ENCODE results near the gene RPL22.
A peak's percentile ranks its signal among the peaks of the same experiment; 100 is the strongest.

The RPL22 gene

GRCh38 chr1:6151291-6151822 is 48.0 kb downstream of the RPL22 start:
- no peaks in the 10 kb centered on the region for H3K36me3 ChIP-seq (ENCODE audit: control insufficient read depth in 1 of 2, insufficient read depth in 2 of 2, low read depth in 1 of 2, low read length in 2 of 2)
- H3K23ac ChIP-seq (ENCODE audit: low read length in 2 of 2) = peak overlapping the region in 1 of 2 experiments; percentile 16
- H2BK120ac ChIP-seq (ENCODE audit: low read depth, low read length) = no peak overlapping the region
- H3K27ac ChIP-seq (ENCODE audit: low read length, poor library complexity, severe bottlenecking) = no peak overlapping the region
- H2AFZ ChIP-seq (ENCODE audit: low read depth, low read length) = no peak overlapping the region
- no peak overlapping the region for H3K4me2 ChIP-seq (ENCODE audit: low read length, poor library complexity, severe bottlenecking)
- no peak overlapping the region for H2AK5ac ChIP-seq (ENCODE audit: low read length, severe bottlenecking)
- H2BK5ac ChIP-seq (ENCODE audit: low read depth, low read length, poor library complexity, severe bottlenecking) = no peak overlapping the region
- WGBS = 86% methylated on average over 6 of the region's 9 CpGs
- no peak overlapping the region for H3K4me3 ChIP-seq (ENCODE audit: insufficient read depth in 1 of 2, low read depth in 1 of 2, low read length in 2 of 2)
- no peak for DNase-seq
- H3K79me1 ChIP-seq (replicated peaks; ENCODE audit: low read length, poor library complexity, severe bottlenecking) = no peaks in the 10 kb centered on the region
- no peak overlapping the region for H3K9ac ChIP-seq (ENCODE audit: low read length)
- no peak overlapping the region for H3K14ac ChIP-seq (ENCODE audit: low read length in 2 of 2)
- no peak overlapping the region for H4K91ac ChIP-seq (ENCODE audit: low read length)
- H3K4ac ChIP-seq (ENCODE audit: low read depth in 1 of 2, low read length in 2 of 2) = no peak overlapping the region
- H2BK15ac ChIP-seq (ENCODE audit: low read depth, poor library complexity, severe bottlenecking) = no peak overlapping the region
- H4K8ac ChIP-seq (ENCODE audit: low read length) = no peak overlapping the region
- H3K18ac ChIP-seq (ENCODE audit: low read depth in 1 of 2, low read length in 2 of 2) = no peak overlapping the region
- peaks cover 5% of the 10 kb centered on the region for H3K4me1 ChIP-seq (ENCODE audit: control insufficient read depth, insufficient read depth, low read depth, low read length)
- H3K27me3 ChIP-seq (ENCODE audit: control insufficient read depth in 1 of 2, insufficient read depth in 1 of 2, low read length in 2 of 2) = peaks cover 56 to 63% of the 10 kb centered on the region in 2 experiments
- peaks cover 11% of the 10 kb centered on the region for H3K9me3 ChIP-seq (ENCODE audit: control insufficient read depth, low read length)
- no peak overlapping the region for H2BK12ac ChIP-seq (ENCODE audit: low read length in 2 of 2)

GRCh38 chr1:6150006-6150938 is 49.1 kb downstream of the RPL22 start:
- Histone ChIP-seq H3K27ac (ENCODE audit: low read length, poor library complexity, severe bottlenecking) (no peak overlapping the region), H3K23ac (ENCODE audit: low read length in 2 of 2) (no peak overlapping the region), H4K91ac (ENCODE audit: low read length) (no peak overlapping the region), H3K36me3 (ENCODE audit: control insufficient read depth in 1 of 2, insufficient read depth in 2 of 2, low read depth in 1 of 2, low read length in 2 of 2) (no peaks in the 10 kb centered on the region), H2BK120ac (ENCODE audit: low read depth, low read length) (no peak overlapping the region), H3K4me2 (ENCODE audit: low read length, poor library complexity, severe bottlenecking) (no peak overlapping the region), H3K18ac (ENCODE audit: low read depth in 1 of 2, low read length in 2 of 2) (no peak overlapping the region), H2BK5ac (ENCODE audit: low read depth, low read length, poor library complexity, severe bottlenecking) (no peak overlapping the region), H3K9me3 (ENCODE audit: control insufficient read depth, low read length) (peaks cover 11% of the 10 kb centered on the region), H4K8ac (ENCODE audit: low read length) (no peak overlapping the region), H3K27me3 (ENCODE audit: control insufficient read depth in 1 of 2, insufficient read depth in 1 of 2, low read length in 2 of 2) (peaks cover 61 to 73% of the 10 kb centered on the region in 2 experiments), H3K14ac (ENCODE audit: low read length in 2 of 2) (no peak overlapping the region), H3K9ac (ENCODE audit: low read length) (no peak overlapping the region), H3K4me3 (ENCODE audit: insufficient read depth in 1 of 2, low read depth in 1 of 2, low read length in 2 of 2) (no peak overlapping the region), H2AFZ (ENCODE audit: low read depth, low read length) (no peak overlapping the region), H2BK12ac (ENCODE audit: low read length in 2 of 2) (no peak overlapping the region), H3K79me1 (replicated peaks; ENCODE audit: low read length, poor library complexity, severe bottlenecking) (no peaks in the 10 kb centered on the region), H3K4me1 (ENCODE audit: control insufficient read depth, insufficient read depth, low read depth, low read length) (peaks cover 5% of the 10 kb centered on the region), H3K4ac (ENCODE audit: low read depth in 1 of 2, low read length in 2 of 2) (no peak overlapping the region), H2BK15ac (ENCODE audit: low read depth, poor library complexity, severe bottlenecking) (no peak overlapping the region), H2AK5ac (ENCODE audit: low read length, severe bottlenecking) (no peak overlapping the region)
- DNase-seq = no peak
- 74% methylated on average over 10 of the region's 11 CpGs for WGBS

GRCh38 chr1:6149597-6149996 is 49.8 kb downstream of the RPL22 start:
- H3K9ac ChIP-seq (ENCODE audit: low read length) = no peak overlapping the region
- H3K9me3 ChIP-seq (ENCODE audit: control insufficient read depth, low read length) = peaks cover 11% of the 10 kb centered on the region
- H3K4me3 ChIP-seq (ENCODE audit: insufficient read depth in 1 of 2, low read depth in 1 of 2, low read length in 2 of 2) = no peak overlapping the region
- no peak overlapping the region for H2BK5ac ChIP-seq (ENCODE audit: low read depth, low read length, poor library complexity, severe bottlenecking)
- no peak overlapping the region for H3K14ac ChIP-seq (ENCODE audit: low read length in 2 of 2)
- no peak overlapping the region for H3K27ac ChIP-seq (ENCODE audit: low read length, poor library complexity, severe bottlenecking)
- H2BK12ac ChIP-seq (ENCODE audit: low read length in 2 of 2) = no peak overlapping the region
- no peak overlapping the region for H4K91ac ChIP-seq (ENCODE audit: low read length)
- H3K27me3 ChIP-seq (ENCODE audit: control insufficient read depth in 1 of 2, insufficient read depth in 1 of 2, low read length in 2 of 2) = peaks cover 62 to 79% of the 10 kb centered on the region in 2 experiments
- H2BK15ac ChIP-seq (ENCODE audit: low read depth, poor library complexity, severe bottlenecking) = no peak overlapping the region
- no peak overlapping the region for H3K23ac ChIP-seq (ENCODE audit: low read length in 2 of 2)
- no peaks in the 10 kb centered on the region for H3K36me3 ChIP-seq (ENCODE audit: control insufficient read depth in 1 of 2, insufficient read depth in 2 of 2, low read depth in 1 of 2, low read length in 2 of 2)
- no peak overlapping the region for H4K8ac ChIP-seq (ENCODE audit: low read length)
- H3K79me1 ChIP-seq (replicated peaks; ENCODE audit: low read length, poor library complexity, severe bottlenecking) = no peaks in the 10 kb centered on the region
- no peak overlapping the region for H2BK120ac ChIP-seq (ENCODE audit: low read depth, low read length)
- H2AFZ ChIP-seq (ENCODE audit: low read depth, low read length) = no peak overlapping the region
- H3K4ac ChIP-seq (ENCODE audit: low read depth in 1 of 2, low read length in 2 of 2) = no peak overlapping the region
- H2AK5ac ChIP-seq (ENCODE audit: low read length, severe bottlenecking) = no peak overlapping the region
- 89% methylated on average over 1 of the region's 1 CpG for WGBS
- no peak overlapping the region for H3K4me2 ChIP-seq (ENCODE audit: low read length, poor library complexity, severe bottlenecking)
- peaks cover 5% of the 10 kb centered on the region for H3K4me1 ChIP-seq (ENCODE audit: control insufficient read depth, insufficient read depth, low read depth, low read length)
- H3K18ac ChIP-seq (ENCODE audit: low read depth in 1 of 2, low read length in 2 of 2) = no peak overlapping the region
- no peak for DNase-seq

GRCh38 chr1:6148497-6149241 is 50.7 kb downstream of the RPL22 start:
- no peak overlapping the region for H2BK5ac ChIP-seq (ENCODE audit: low read depth, low read length, poor library complexity, severe bottlenecking)
- peak overlapping the region in 1 of 2 experiments; percentile 20 for H3K14ac ChIP-seq (ENCODE audit: low read length in 2 of 2)
- H2AFZ ChIP-seq (ENCODE audit: low read depth, low read length) = no peak overlapping the region
- H3K27ac ChIP-seq (ENCODE audit: low read length, poor library complexity, severe bottlenecking) = no peak overlapping the region
- no peak overlapping the region for H2AK5ac ChIP-seq (ENCODE audit: low read length, severe bottlenecking)
- H2BK12ac ChIP-seq (ENCODE audit: low read length in 2 of 2) = no peak overlapping the region
- H4K91ac ChIP-seq (ENCODE audit: low read length) = no peak overlapping the region
- H3K4me1 ChIP-seq (ENCODE audit: control insufficient read depth, insufficient read depth, low read depth, low read length) = peaks cover 5% of the 10 kb centered on the region
- no peak overlapping the region for H3K4me3 ChIP-seq (ENCODE audit: insufficient read depth in 1 of 2, low read depth in 1 of 2, low read length in 2 of 2)
- H3K27me3 ChIP-seq (ENCODE audit: control insufficient read depth in 1 of 2, insufficient read depth in 1 of 2, low read length in 2 of 2) = peaks cover 62 to 84% of the 10 kb centered on the region in 2 experiments
- no peak overlapping the region for H2BK15ac ChIP-seq (ENCODE audit: low read depth, poor library complexity, severe bottlenecking)
- 8% methylated on average over 36 of the region's 53 CpGs for WGBS
- H3K4ac ChIP-seq (ENCODE audit: low read depth in 1 of 2, low read length in 2 of 2) = no peak overlapping the region
- H2BK120ac ChIP-seq (ENCODE audit: low read depth, low read length) = no peak overlapping the region
- no peak overlapping the region for H3K18ac ChIP-seq (ENCODE audit: low read depth in 1 of 2, low read length in 2 of 2)
- H3K4me2 ChIP-seq (ENCODE audit: low read length, poor library complexity, severe bottlenecking) = no peak overlapping the region
- no peak overlapping the region for H3K23ac ChIP-seq (ENCODE audit: low read length in 2 of 2)
- DNase-seq = peak; percentile 11
- H3K79me1 ChIP-seq (replicated peaks; ENCODE audit: low read length, poor library complexity, severe bottlenecking) = no peaks in the 10 kb centered on the region
- H3K9ac ChIP-seq (ENCODE audit: low read length) = no peak overlapping the region
- no peaks in the 10 kb centered on the region for H3K36me3 ChIP-seq (ENCODE audit: control insufficient read depth in 1 of 2, insufficient read depth in 2 of 2, low read depth in 1 of 2, low read length in 2 of 2)
- H3K9me3 ChIP-seq (ENCODE audit: control insufficient read depth, low read length) = peaks cover 11% of the 10 kb centered on the region
- H4K8ac ChIP-seq (ENCODE audit: low read length) = no peak overlapping the region

Measured in mesenchymal stem cell (in vitro differentiated cells and primary cell).